ENCODE data around the gene ABCB11. TPM values are rescaled to one million over a fixed set of nuclear protein-coding genes. Genes with fewer than 3 reads are reported as not detected.

The ABCB11 gene
- total RNA-seq, 4 donors from 2014 or later, result 0.18 to 0.54 TPM; not detected in 2

DNA sequence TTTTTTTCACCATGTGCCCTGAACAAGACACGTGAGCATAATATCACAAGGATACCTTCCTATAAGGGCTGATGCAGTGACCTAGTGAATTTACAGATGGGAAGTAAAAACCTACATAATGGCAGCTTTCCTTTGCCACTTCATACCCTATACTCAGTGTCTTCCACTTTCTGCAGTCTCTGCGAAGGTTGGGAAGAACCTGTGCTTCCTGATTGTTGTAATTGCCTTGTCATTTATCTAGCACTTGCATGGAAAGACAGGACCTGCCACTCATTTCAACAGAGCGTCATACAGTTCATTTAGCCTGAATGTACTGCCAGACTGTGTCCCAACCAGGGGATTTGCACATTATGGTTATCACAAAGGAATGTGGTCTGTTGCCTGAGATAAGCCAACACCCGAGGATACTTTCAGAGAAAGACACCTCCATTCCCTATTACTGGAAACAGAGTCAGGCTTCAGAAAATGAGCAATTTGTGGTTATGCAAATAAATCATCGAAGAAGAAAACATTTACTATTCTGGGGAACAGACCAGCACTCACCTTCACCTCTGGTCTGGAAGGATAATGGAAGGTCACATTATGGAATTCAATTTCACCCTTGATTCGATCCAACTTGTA, 55.0 kb downstream of the ABCB11 start:
- Histone ChIP-seq H3K27ac (no peak overlapping the region), H3K27me3 (no peaks in the 10 kb centered on the region), H3K4me1 (no peaks in the 10 kb centered on the region), H3K4me3 (no peak overlapping the region), H3K36me3 (no peaks in the 10 kb centered on the region), H3K9me3 (no peaks in the 10 kb centered on the region)
- no peak for DNase-seq
- TF ChIP-seq CTCF (IDR thresholded peaks at IDR 0.05) (no peak), POLR2A (IDR thresholded peaks at IDR 0.05) (no peak)

- Histone ChIP-seq H3K9me3 (no peaks in the 10 kb centered on the region), H3K27ac (no peak overlapping the region), H3K4me1 (no peaks in the 10 kb centered on the region), H3K36me3 (no peaks in the 10 kb centered on the region), H3K4me3 (no peak overlapping the region), H3K27me3 (no peaks in the 10 kb centered on the region)
- DNase-seq, result no peak
- TF ChIP-seq POLR2A (IDR thresholded peaks at IDR 0.05) (no peak), CTCF (IDR thresholded peaks at IDR 0.05) (no peak)
Observed at GRCh38 chr2:168974428-168974827, 56.7 kb downstream of the ABCB11 start.

- TF ChIP-seq POLR2A (IDR thresholded peaks at IDR 0.05) (no peak), CTCF (IDR thresholded peaks at IDR 0.05) (no peak)
- no peak overlapping the region for H3K27ac ChIP-seq
Observed at GRCh38 chr2:168971261-168971660, 59.9 kb downstream of the ABCB11 start.

GRCh38 chr2:168970711-168971233, 60.4 kb downstream of the ABCB11 start:
- H3K9me3 ChIP-seq, result no peaks in the 10 kb centered on the region
- no peak for DNase-seq
- H3K27me3 ChIP-seq, result no peaks in the 10 kb centered on the region
- TF ChIP-seq CTCF (IDR thresholded peaks at IDR 0.05) (no peak), POLR2A (IDR thresholded peaks at IDR 0.05) (no peak)
- H3K36me3 ChIP-seq, result no peaks in the 10 kb centered on the region
- H3K4me1 ChIP-seq, result no peaks in the 10 kb centered on the region
- no peak overlapping the region for H3K4me3 ChIP-seq
- H3K27ac ChIP-seq, result no peak overlapping the region

More at GRCh38 chr2:168971261-168971660, 59.9 kb downstream of the ABCB11 start:
- no peaks in the 10 kb centered on the region for H3K9me3 ChIP-seq
- no peak for DNase-seq
- no peak overlapping the region for H3K4me3 ChIP-seq
- no peaks in the 10 kb centered on the region for H3K36me3 ChIP-seq
- H3K4me1 ChIP-seq, result no peaks in the 10 kb centered on the region
- no peaks in the 10 kb centered on the region for H3K27me3 ChIP-seq

GRCh38 chr2:168969865-168970264, 61.3 kb downstream of the ABCB11 start:
- DNase-seq, result no peak
- TF ChIP-seq POLR2A (IDR thresholded peaks at IDR 0.05), result no peak
- TF ChIP-seq CTCF (IDR thresholded peaks at IDR 0.05), result no peak
- H3K4me1 ChIP-seq, result no peaks in the 10 kb centered on the region
- no peak overlapping the region for H3K4me3 ChIP-seq
- no peak overlapping the region for H3K27ac ChIP-seq
- H3K36me3 ChIP-seq, result no peaks in the 10 kb centered on the region
- no peaks in the 10 kb centered on the region for H3K27me3 ChIP-seq
- H3K9me3 ChIP-seq, result no peaks in the 10 kb centered on the region
